B cell (primary cell): Measurements from ENCODE around the gene KCTD17.

Experiments used
- CTCF ChIP-seq: fragments of 200-600 bp; IDR thresholded peaks from one replicate; pipeline ENCODE4 v1.8.0; 2022; ENCODE audit warnings: antibody characterized with exemption, mild to moderate bottlenecking
- EZH2 ChIP-seq: IDR thresholded peaks from 2 replicates; pipeline ENCODE4 v1.6.1; 2012; ENCODE audit warnings: borderline replicate concordance, low read depth, mild to moderate bottlenecking, moderate library complexity, low read length; ENCODE audit not compliant: insufficient read depth, poor library complexity, severe bottlenecking

DNA sequence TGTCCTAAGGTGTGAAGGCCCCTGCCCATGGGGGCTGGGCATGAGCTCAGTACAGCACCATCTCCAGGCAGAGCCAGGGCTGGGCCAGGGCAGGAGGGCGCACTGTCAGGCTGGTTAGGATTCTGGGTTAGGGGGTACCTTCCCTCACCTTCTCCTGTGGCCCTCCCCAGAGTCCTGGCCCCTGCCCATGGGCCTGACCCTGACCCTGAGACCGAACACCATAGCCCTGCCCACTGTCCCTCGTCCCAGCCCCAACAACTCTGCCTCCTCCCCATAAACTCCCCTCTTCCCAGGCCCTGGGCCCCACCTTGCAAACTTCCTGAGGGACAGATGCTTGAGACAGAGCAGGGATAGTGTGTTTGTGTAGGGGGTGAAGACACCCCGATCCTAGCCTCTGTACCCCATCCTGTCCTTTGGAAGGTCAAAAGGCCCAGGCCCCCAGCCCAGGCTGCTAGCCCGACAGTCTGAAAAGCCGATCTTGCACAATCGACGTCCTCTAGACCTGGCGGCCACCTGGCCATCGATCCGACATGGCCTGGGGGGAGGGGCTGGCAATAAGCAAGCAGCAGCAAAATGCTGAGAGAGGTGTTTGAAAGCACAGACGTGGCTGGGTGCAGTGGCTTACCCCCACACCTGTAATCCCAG is 60.7 kb downstream of the KCTD17 start:
- TF ChIP-seq CTCF (no peak), EZH2 (no peak)
